A673 (cell line): ENCODE measurements around the gene THBS1.

ENCODE experiments used
- EZH2 ChIP-seq: fragments of 200-600 bp; sonication (generic); IDR thresholded peaks from 2 replicates; pipeline ENCODE4 v1.6.1; 2017; ENCODE audit warnings: borderline replicate concordance, low read depth, mild to moderate bottlenecking, mixed read lengths, antibody characterized with exemption, low read length; ENCODE audit not compliant: poor library complexity, severe bottlenecking
- TF ChIP-seq, protein P1 (sequence below): fragments of 300-800, 200-600 bp; sonication (generic); conservative IDR thresholded peaks from 2 replicates; pipeline ENCODE4 v1.5.1; 2017; ENCODE audit warnings: low read depth, mild to moderate bottlenecking, antibody characterized with exemption, low read length, moderate library complexity, mixed read lengths

DNA sequence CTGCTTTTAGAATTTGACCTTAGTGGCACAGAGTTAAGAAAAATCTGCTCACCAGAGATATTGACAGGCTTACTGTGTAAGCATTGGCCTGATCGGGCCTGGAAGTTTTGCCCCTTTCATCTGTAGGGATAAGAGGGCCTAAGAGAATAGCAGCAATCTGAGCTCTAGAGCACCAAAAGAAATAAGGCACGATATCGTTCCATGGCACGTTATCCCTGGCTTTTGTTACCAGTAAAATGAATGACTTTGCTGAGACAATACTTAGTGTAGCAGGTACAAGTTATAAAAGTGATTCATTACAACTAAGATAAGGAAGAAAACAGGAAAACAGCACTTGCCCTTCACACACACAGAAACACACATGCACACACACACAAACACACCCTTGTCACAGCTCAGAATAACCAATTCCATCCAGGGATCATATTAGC, 5.0 kb downstream of the THBS1 start:
- TF ChIP-seq, protein P1, sequence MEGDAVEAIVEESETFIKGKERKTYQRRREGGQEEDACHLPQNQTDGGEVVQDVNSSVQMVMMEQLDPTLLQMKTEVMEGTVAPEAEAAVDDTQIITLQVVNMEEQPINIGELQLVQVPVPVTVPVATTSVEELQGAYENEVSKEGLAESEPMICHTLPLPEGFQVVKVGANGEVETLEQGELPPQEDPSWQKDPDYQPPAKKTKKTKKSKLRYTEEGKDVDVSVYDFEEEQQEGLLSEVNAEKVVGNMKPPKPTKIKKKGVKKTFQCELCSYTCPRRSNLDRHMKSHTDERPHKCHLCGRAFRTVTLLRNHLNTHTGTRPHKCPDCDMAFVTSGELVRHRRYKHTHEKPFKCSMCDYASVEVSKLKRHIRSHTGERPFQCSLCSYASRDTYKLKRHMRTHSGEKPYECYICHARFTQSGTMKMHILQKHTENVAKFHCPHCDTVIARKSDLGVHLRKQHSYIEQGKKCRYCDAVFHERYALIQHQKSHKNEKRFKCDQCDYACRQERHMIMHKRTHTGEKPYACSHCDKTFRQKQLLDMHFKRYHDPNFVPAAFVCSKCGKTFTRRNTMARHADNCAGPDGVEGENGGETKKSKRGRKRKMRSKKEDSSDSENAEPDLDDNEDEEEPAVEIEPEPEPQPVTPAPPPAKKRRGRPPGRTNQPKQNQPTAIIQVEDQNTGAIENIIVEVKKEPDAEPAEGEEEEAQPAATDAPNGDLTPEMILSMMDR, result no peak
- TF ChIP-seq EZH2, result no peak
